ENCODE results near the gene BCL2. TPM values are rescaled to one million over a fixed set of nuclear protein-coding genes. Genes with fewer than 3 reads are reported as not detected.

The BCL2 gene
- total RNA-seq, 1 experiment from 2014 or later: 2.5 TPM

GRCh38 chr18:63223837-63224236 is 95.7 kb downstream of the BCL2 start:
- ChIA-PET POLR2A (no interaction called here), RAD21 (ENCODE audit: low non-redundant PET in 1 of 2, low total read pairs in 2 of 2, uncharacterized antibody in 2 of 2, unreplicated experiment in 2 of 2) (no interaction called here), CTCF (no interaction called here)
- no peak for TF ChIP-seq EZH2 (IDR thresholded peaks at IDR 0.05)
- BruUV-seq (replicated peaks): no TSS peak
- Histone ChIP-seq H3K4me2 (ENCODE audit: low read length) (no peak overlapping the region), H3K9me3 (ENCODE audit: control insufficient read depth in 1 of 2, insufficient read depth in 1 of 2, low read depth in 1 of 2, low read length in 2 of 2) (no peaks in the 10 kb centered on the region), H3K79me2 (ENCODE audit: insufficient read depth, low read length) (no peaks in the 10 kb centered on the region), H3K9ac (ENCODE audit: low read length) (no peak overlapping the region), H2AFZ (ENCODE audit: low read depth, low read length, poor library complexity, severe bottlenecking) (no peak overlapping the region), H3K4me1 (ENCODE audit: control insufficient read depth in 1 of 2, insufficient read depth in 2 of 2, low read length in 2 of 2) (peaks cover 3 to 6% of the 10 kb centered on the region in 2 experiments; a peak in 2 of 4 replicates), H3K27ac (ENCODE audit: low read depth, low read length) (no peak overlapping the region), H3K36me3 (ENCODE audit: control insufficient read depth in 1 of 2, insufficient read depth in 2 of 2, low read length in 2 of 2) (no peaks in the 10 kb centered on the region), H3K27me3 (ENCODE audit: insufficient read depth, low read length) (no peaks in the 10 kb centered on the region), H3K4me3 (replicated peaks in 1 of 2; ENCODE audit: low read depth in 1 of 2, low read length in 2 of 2) (no peak overlapping the region), H4K20me1 (ENCODE audit: insufficient read depth) (no peaks in the 10 kb centered on the region), H3K9me2 (ENCODE audit: insufficient read depth) (no peaks in the 10 kb centered on the region)
- DNase-seq (ENCODE audit: low read depth, low spot score) (no peak), ATAC-seq (no peak)
- intact Hi-C loops (cut with micrococcal nuclease): no loop called here

- intact Hi-C loops (cut with micrococcal nuclease): no loop called here
- Histone ChIP-seq H3K4me2 (ENCODE audit: low read length) (no peak overlapping the region), H3K9me3 (ENCODE audit: control insufficient read depth in 1 of 2, insufficient read depth in 1 of 2, low read depth in 1 of 2, low read length in 2 of 2) (no peaks in the 10 kb centered on the region), H3K4me1 (ENCODE audit: control insufficient read depth in 1 of 2, insufficient read depth in 2 of 2, low read length in 2 of 2) (peaks cover 3 to 6% of the 10 kb centered on the region in 2 experiments; a peak in 2 of 4 replicates), H3K27ac (ENCODE audit: low read depth, low read length) (no peak overlapping the region), H3K36me3 (ENCODE audit: control insufficient read depth in 1 of 2, insufficient read depth in 2 of 2, low read length in 2 of 2) (no peaks in the 10 kb centered on the region), H3K9me2 (ENCODE audit: insufficient read depth) (no peaks in the 10 kb centered on the region), H3K4me3 (replicated peaks in 1 of 2; ENCODE audit: low read depth in 1 of 2, low read length in 2 of 2) (no peak overlapping the region), H3K79me2 (ENCODE audit: insufficient read depth, low read length) (no peaks in the 10 kb centered on the region), H3K27me3 (ENCODE audit: insufficient read depth, low read length) (no peaks in the 10 kb centered on the region), H2AFZ (ENCODE audit: low read depth, low read length, poor library complexity, severe bottlenecking) (no peak overlapping the region), H4K20me1 (ENCODE audit: insufficient read depth) (no peaks in the 10 kb centered on the region), H3K9ac (ENCODE audit: low read length) (no peak overlapping the region)
- no TSS peak for BruUV-seq (replicated peaks)
- ChIA-PET RAD21 (ENCODE audit: low non-redundant PET in 1 of 2, low total read pairs in 2 of 2, uncharacterized antibody in 2 of 2, unreplicated experiment in 2 of 2) (no interaction called here), CTCF (no interaction called here), POLR2A (no interaction called here)
- no peak for TF ChIP-seq EZH2 (IDR thresholded peaks at IDR 0.05)
- TF ChIP-seq FOSL1 (IDR thresholded peaks at IDR 0.05; ENCODE audit: low read depth): no peak
- TF ChIP-seq JUND (IDR thresholded peaks at IDR 0.05): no peak
- TF ChIP-seq ZNF274 (IDR thresholded peaks at IDR 0.05; ENCODE audit: low read depth, low read length): no peak
- TF ChIP-seq SP1 (IDR thresholded peaks at IDR 0.05; ENCODE audit: low read depth): no peak
- TF ChIP-seq ATF3 (IDR thresholded peaks at IDR 0.05): no peak
- TF ChIP-seq CTCF (IDR thresholded peaks at IDR 0.05 in 2 of 3, conservative IDR thresholded peaks at IDR 0.05 in 1 of 3; ENCODE audit: borderline replicate concordance in 1 of 3, insufficient read depth in 1 of 3, low read depth in 2 of 3, low read length in 2 of 3): no peak
- no peak for TF ChIP-seq ELF1 (IDR thresholded peaks at IDR 0.05; ENCODE audit: borderline replicate concordance, low read depth)
- no peak for TF ChIP-seq POLR2A (IDR thresholded peaks at IDR 0.05; ENCODE audit: borderline replicate concordance, extremely low read depth, insufficient read depth, insufficient read length)
- TF ChIP-seq RAD21 (IDR thresholded peaks at IDR 0.05; ENCODE audit: low read depth): no peak
- no peak for TF ChIP-seq EZH2phosphoT487 (IDR thresholded peaks at IDR 0.05; ENCODE audit: borderline replicate concordance)
- TF ChIP-seq ZBTB33 (IDR thresholded peaks at IDR 0.05; ENCODE audit: extremely low read depth, insufficient replicate concordance, low read length): no peak
- TF ChIP-seq CBX3 (IDR thresholded peaks at IDR 0.05; ENCODE audit: low read depth): no peak
- no peak for TF ChIP-seq CEBPB (IDR thresholded peaks at IDR 0.05; ENCODE audit: low read depth)
- TF ChIP-seq SIN3A (IDR thresholded peaks at IDR 0.05; ENCODE audit: low read depth): no peak
- TF ChIP-seq TCF7L2 (IDR thresholded peaks at IDR 0.05; ENCODE audit: borderline replicate concordance, extremely low read depth, insufficient read depth, insufficient read length): no peak
- no peak for DNase-seq (ENCODE audit: low read depth, low spot score)
- no peak for ATAC-seq
Measured at GRCh38 chr18:63220903-63221302, 98.7 kb downstream of the BCL2 start.
